HL-60/S4 (cell line): ENCODE data around the gene TMEM147.

ENCODE experiments used
- in situ Hi-C: fragments of 300-500 bp; cut with MboI; formaldehyde crosslinking; loops from 2 replicates; pipeline ENCODE4 v1.14.3; 2022; ENCODE audit warnings: low sequenced_read_pairs

TMEM147 gene

GRCh38 chr19:35545001-35545854, at the start of gene TMEM147:
Gene TMEM147, plus strand, starts transcription at chr19:35545626. Its CDS starts 114 bp downstream, at chr19:35545740.
- in situ Hi-C loops = no loop called here

- in situ Hi-C loops = no loop called here
Measured at GRCh38 chr19:35497406-35497805, 48.0 kb upstream of the TMEM147 start.

- in situ Hi-C loops = no loop called here
Measured at GRCh38 chr19:35498220-35498619, 47.2 kb upstream of the TMEM147 start.

GRCh38 chr19:35498984-35499527, 46.4 kb upstream of the TMEM147 start:
- in situ Hi-C loops = no loop called here

- in situ Hi-C loops = no loop called here
Measured at GRCh38 chr19:35500611-35501010, 44.8 kb upstream of the TMEM147 start.

GRCh38 chr19:35501684-35502083, 43.7 kb upstream of the TMEM147 start:
- in situ Hi-C loops = no loop called here

- in situ Hi-C loops = no loop called here
Measured at GRCh38 chr19:35502751-35503150, 42.7 kb upstream of the TMEM147 start.

GRCh38 chr19:35506011-35506410, 39.4 kb upstream of the TMEM147 start:
- in situ Hi-C loops = no loop called here

- in situ Hi-C loops = no loop called here
Measured at GRCh38 chr19:35507561-35507960, 37.9 kb upstream of the TMEM147 start.

- in situ Hi-C loops = no loop called here
Measured at GRCh38 chr19:35508129-35508528, 37.3 kb upstream of the TMEM147 start.

GRCh38 chr19:35509018-35509652, 36.3 kb upstream of the TMEM147 start:
- in situ Hi-C loops = no loop called here

- in situ Hi-C loops = no loop called here
Measured at GRCh38 chr19:35509861-35510625, 35.4 kb upstream of the TMEM147 start.

GRCh38 chr19:35510626-35510964, 34.8 kb upstream of the TMEM147 start:
- in situ Hi-C loops = no loop called here

- in situ Hi-C loops = no loop called here
Measured at GRCh38 chr19:35511337-35511736, 34.1 kb upstream of the TMEM147 start.

GRCh38 chr19:35512831-35513627, 32.4 kb upstream of the TMEM147 start:
- in situ Hi-C loops = no loop called here

GRCh38 chr19:35513628-35514281, 31.7 kb upstream of the TMEM147 start, which contains the start of gene DMKN:
Gene DMKN, minus strand, starts transcription at chr19:35513649. Its CDS starts 174 bp downstream, at chr19:35513475.
- in situ Hi-C loops = no loop called here

GRCh38 chr19:35514282-35514809, 31.1 kb upstream of the TMEM147 start:
- in situ Hi-C loops = no loop called here

- in situ Hi-C loops = no loop called here
Measured at GRCh38 chr19:35516310-35516709, 29.1 kb upstream of the TMEM147 start.

- in situ Hi-C loops = no loop called here
Measured at GRCh38 chr19:35517342-35517741, 28.1 kb upstream of the TMEM147 start.

GRCh38 chr19:35518313-35518712, 27.1 kb upstream of the TMEM147 start:
- in situ Hi-C loops = no loop called here
